Astrocyte of the spinal cord (primary cell): Measurements from ENCODE around the gene YJEFN3.

ENCODE experiments used
- DNase-seq: peaks from one replicate; pipeline ENCODE4 v3.0.0; 2011; ENCODE audit warnings: low read depth, low spot score
- H3K4me3 ChIP-seq: 2 replicates; pipeline ENCODE4 v1.5.1; 2011; ENCODE audit warnings: low read depth, mild to moderate bottlenecking, low read length, moderate library complexity
- in situ Hi-C: cut with HindIII; loops from 2 replicates; pipeline ENCODE4 v1.10.0; 2017; ENCODE audit warnings: low sequenced_read_pairs
- TF ChIP-seq, protein P1 (sequence below): IDR thresholded peaks from 2 replicates; pipeline ENCODE4 v1.5.1; 2012; ENCODE audit warnings: low read depth, mild to moderate bottlenecking, low read length, inconsistent platforms

YJEFN3 gene, protein sequence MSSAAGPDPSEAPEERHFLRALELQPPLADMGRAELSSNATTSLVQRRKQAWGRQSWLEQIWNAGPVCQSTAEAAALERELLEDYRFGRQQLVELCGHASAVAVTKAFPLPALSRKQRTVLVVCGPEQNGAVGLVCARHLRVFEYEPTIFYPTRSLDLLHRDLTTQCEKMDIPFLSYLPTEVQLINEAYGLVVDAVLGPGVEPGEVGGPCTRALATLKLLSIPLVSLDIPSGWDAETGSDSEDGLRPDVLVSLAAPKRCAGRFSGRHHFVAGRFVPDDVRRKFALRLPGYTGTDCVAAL

DNA sequence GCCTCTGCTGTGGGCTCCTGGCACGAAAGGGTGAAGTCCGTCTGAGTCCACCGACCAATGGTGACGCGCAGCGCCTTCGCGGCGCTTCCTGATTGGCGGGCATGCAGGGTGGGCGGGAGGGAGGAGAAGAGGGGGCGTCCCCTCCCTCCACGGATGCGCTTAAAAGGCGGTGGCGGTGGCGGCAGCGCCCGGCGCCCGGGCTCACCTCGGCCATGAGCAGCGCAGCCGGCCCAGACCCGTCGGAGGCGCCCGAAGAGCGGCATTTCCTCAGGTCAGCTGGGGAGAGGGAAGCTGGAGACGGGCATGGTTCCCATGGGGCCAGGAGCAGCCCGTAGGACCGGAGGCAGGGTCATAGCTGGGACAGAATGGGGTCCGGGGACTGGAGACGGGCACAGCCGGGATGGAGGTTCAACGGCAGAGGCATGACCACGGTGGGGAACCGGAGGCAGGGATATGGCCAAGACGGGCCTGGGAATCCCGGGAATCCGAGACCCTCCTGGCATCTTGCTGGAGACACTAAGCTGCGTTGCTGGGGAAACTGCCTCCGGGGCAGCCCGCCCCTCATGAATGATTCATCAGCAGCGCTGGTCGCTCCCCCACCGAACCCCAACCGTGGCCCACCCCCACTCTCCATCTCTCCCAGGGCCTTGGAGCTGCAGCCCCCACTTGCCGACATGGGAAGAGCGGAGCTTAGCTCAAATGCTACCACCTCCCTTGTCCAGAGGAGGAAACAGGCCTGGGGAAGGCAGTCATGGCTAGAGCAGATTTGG, at the start of gene YJEFN3:
TSS of gene YJEFN3 (plus strand) at position 191 of the 770 bp plus-strand sequence. CDS start at position 213, 22 bp downstream.
- in situ Hi-C loops, result no loop called here
- TF ChIP-seq, protein P1, sequence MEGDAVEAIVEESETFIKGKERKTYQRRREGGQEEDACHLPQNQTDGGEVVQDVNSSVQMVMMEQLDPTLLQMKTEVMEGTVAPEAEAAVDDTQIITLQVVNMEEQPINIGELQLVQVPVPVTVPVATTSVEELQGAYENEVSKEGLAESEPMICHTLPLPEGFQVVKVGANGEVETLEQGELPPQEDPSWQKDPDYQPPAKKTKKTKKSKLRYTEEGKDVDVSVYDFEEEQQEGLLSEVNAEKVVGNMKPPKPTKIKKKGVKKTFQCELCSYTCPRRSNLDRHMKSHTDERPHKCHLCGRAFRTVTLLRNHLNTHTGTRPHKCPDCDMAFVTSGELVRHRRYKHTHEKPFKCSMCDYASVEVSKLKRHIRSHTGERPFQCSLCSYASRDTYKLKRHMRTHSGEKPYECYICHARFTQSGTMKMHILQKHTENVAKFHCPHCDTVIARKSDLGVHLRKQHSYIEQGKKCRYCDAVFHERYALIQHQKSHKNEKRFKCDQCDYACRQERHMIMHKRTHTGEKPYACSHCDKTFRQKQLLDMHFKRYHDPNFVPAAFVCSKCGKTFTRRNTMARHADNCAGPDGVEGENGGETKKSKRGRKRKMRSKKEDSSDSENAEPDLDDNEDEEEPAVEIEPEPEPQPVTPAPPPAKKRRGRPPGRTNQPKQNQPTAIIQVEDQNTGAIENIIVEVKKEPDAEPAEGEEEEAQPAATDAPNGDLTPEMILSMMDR, result no peak
- peak; percentile 44 for DNase-seq
- no peak within 1 kb of the TSS for H3K4me3 ChIP-seq

GRCh38 chr19:19480688-19481087, 48.0 kb upstream of the YJEFN3 start:
- in situ Hi-C loops, result no loop called here
- peak; percentile 32 for DNase-seq
- no peak overlapping the region for H3K4me3 ChIP-seq
- TF ChIP-seq, protein P1, result no peak

GRCh38 chr19:19482809-19483596, 45.7 kb upstream of the YJEFN3 start:
- in situ Hi-C loops, result no loop called here
- H3K4me3 ChIP-seq, result no peak overlapping the region
- no peak for DNase-seq
- TF ChIP-seq, protein P1, result no peak

DNA sequence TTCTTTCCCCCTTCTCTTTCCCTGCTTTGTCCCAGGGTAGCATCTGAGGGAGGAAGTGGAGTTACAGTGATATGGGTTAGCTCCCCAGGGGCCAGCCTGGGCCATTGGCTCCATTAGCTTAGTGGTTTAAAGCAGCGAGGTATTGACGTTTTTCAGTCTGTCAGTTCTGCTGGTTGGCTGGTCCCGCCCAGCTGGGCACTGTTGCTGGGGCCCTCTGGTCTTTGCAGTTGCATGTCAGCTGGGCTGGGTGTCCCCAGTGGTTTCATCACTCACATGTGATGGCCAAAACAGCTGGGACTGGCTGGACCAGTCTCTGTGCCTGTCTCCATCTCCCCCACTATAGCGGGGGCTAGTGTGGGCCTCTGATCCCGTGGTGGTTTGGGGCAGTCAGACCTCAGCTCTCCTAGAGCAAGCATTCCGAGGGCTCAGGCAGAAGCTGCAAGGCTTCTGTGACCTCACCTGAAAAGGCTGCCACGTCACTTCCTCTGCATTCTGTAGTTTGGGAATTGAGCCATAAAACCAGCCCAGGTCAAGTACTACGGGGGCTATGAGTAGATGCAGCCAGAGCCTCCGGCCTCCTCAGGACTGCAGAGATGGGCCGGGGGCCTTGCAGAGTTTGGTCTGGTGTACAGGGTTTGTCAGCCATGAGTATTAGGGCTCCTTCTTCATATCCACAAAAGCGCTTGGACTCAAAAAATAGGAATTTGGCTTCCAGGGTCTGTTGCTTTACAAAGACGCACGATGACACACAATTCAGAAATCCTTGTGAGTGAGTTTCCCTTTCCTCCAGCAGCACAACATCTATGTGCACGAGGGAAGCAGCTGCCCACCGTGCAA, 43.3 kb upstream of the YJEFN3 start:
- DNase-seq, result peak; percentile 35
- TF ChIP-seq, protein P1, result no peak
- no peak overlapping the region for H3K4me3 ChIP-seq
- in situ Hi-C loops, result no loop called here

- no peak overlapping the region for H3K4me3 ChIP-seq
- in situ Hi-C loops, result no loop called here
- DNase-seq, result no peak
- TF ChIP-seq, protein P1, result no peak
These were observed 42.8 kb upstream of the YJEFN3 start for GRCh38 chr19:19485998-19486290.
